Measurements from ENCODE around the gene AGBL4.

AGBL4 gene

DNA sequence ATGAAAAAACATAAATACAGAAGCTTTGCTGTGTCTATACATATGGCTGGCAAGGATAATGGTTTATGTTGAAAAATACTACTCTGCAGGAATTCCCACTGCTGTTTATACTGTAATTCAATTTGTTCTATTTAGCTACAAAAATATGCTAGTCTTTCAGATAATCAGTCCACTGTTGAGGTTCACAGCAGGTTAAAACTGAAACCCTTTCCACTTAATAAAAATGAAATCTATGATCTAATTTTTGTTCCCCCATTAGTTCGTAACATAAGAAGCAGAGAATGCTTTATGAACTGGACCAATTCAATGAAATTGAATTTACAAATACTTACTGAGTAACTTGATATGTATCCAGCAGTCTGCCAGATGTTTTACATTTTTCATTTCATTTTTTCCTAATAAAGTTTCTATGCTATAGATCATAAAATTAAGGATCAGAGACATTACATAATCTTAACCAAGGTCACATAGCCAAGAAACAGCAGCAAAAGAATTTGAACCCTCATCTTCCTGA lies 887.0 kb downstream of the AGBL4 start:
- TF ChIP-seq, protein P1, sequence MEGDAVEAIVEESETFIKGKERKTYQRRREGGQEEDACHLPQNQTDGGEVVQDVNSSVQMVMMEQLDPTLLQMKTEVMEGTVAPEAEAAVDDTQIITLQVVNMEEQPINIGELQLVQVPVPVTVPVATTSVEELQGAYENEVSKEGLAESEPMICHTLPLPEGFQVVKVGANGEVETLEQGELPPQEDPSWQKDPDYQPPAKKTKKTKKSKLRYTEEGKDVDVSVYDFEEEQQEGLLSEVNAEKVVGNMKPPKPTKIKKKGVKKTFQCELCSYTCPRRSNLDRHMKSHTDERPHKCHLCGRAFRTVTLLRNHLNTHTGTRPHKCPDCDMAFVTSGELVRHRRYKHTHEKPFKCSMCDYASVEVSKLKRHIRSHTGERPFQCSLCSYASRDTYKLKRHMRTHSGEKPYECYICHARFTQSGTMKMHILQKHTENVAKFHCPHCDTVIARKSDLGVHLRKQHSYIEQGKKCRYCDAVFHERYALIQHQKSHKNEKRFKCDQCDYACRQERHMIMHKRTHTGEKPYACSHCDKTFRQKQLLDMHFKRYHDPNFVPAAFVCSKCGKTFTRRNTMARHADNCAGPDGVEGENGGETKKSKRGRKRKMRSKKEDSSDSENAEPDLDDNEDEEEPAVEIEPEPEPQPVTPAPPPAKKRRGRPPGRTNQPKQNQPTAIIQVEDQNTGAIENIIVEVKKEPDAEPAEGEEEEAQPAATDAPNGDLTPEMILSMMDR (conservative IDR thresholded peaks at IDR 0.05), result no peak

DNA sequence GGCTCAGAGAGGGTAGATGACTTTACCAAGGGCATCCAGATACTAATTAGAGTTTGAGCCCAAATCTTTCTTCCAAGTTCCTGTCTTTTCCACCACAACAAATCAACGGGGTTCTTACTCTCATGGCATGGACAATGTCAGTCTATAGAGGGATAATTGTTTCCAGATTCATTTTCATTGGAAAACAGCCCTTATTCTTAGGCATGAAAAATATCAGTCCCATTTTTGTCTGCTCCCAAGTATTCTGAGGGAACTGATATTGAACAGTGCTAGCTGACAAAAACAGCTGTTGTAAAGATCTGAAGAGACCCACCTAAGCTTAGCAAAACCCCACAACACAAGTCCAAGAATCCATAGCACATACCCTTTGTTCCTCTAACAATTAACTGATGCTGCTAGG lies 898.0 kb downstream of the AGBL4 start:
- TF ChIP-seq, protein P1 (conservative IDR thresholded peaks at IDR 0.05), result no peak
- H3K27ac ChIP-seq, result no peak overlapping the region

More for the DNA sequence above, 887.0 kb downstream of the AGBL4 start:
- no peak overlapping the region for H3K27ac ChIP-seq

DNA sequence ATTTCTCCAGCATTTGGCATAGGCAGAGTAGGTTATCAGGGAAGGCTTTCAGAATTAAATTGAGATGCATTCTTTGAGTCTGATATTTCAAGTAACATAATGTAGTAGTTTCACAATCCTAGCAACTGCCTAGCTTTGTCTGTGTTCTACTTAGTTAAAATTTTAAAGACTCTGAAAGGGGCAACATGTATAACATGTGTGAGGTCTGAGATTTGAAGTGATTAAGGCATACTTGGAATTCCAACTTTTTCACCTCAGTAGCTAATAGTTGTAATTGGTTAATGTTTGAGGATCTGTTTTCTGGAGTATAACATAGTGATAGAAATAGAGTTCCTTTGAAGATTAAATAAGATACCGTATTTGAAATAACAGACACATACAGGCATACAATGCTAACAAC lies 911.8 kb downstream of the AGBL4 start:
- TF ChIP-seq, protein P1 (conservative IDR thresholded peaks at IDR 0.05), result no peak
- H3K27ac ChIP-seq, result no peak overlapping the region

DNA sequence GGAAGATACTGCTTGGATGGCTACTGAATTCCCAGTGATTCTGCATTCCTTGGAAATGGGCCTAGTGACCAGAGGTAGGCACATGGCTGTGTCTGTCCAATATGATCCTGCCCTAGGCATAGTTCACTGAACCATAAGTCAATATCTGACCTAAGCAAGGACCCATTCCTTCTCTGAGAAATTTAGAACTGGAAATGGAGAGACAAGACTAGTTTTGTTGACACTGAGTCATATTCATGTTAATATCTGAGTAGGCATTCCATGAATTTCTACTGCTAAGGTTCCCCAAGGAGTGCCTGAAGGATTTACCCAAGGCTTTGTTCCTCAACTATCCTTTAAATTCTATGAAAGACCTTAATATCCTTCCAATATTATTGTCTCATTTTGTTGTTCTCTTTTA lies 917.3 kb downstream of the AGBL4 start:
- TF ChIP-seq, protein P1 (conservative IDR thresholded peaks at IDR 0.05), result no peak
- no peak overlapping the region for H3K27ac ChIP-seq

DNA sequence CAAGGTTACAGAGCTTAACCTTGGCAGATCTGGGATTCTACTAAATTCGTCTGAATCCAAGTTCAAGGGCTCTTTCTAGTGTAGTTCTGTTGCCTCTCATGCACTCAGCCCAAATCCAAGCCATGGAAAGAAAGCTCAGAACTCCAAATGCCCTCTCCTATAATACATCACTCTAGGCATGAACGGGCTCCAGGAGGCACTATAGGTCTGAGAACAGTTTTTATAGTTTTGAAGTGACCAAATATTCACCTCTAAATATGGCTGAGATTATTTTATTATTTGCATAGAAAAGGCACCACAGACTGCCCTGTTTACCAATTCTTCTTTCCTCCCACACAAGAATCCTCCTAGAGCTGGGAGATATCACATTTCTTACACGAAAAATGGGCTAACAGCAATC lies 919.2 kb downstream of the AGBL4 start:
- H3K27ac ChIP-seq, result no peak overlapping the region
- TF ChIP-seq, protein P1 (conservative IDR thresholded peaks at IDR 0.05), result peak; percentile 76

DNA sequence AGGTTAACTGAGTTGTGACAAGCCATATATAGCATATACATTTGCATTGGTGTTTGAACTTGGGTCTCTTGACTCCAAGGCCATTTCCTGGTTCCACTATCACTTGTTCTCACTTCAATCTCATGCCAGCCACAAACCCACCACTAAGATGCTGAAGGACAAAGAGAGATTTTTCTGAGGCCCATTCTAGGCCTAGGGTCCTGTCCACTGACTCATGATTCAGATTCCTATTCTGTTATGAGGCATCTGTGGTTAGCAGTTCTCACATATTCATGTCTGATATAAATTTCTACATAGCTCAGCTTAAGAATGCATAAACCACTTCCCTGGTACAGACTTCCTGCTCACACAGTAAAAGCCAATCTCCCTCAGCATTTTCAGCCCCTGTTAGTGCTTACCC lies 921.0 kb downstream of the AGBL4 start:
- TF ChIP-seq, protein P1 (conservative IDR thresholded peaks at IDR 0.05), result no peak
- H3K27ac ChIP-seq, result no peak overlapping the region

DNA sequence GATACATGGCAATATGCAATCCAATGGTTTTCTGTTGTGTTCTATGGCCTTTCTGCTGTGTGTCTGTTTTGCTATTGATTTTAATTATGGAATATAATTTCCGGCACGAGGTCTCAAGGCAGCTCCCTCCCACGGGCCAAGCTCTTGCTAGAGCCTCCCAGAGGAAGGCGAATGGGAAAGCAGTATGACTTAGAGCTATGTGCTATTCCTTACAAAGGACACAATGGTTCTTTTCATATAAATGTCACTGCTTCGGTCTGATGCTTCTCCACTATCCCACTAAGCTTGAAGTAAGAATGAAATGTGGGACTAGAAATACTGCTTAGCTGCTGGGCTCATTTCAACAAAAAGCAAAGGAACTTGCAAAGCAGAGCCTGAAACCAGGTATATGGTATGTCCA lies 924.9 kb downstream of the AGBL4 start:
- H3K27ac ChIP-seq, result no peak overlapping the region
- TF ChIP-seq, protein P1 (conservative IDR thresholded peaks at IDR 0.05), result no peak
